HepG2 (cell line): ENCODE results near the gene UBASH3A. TPM values are rescaled to one million over a fixed set of nuclear protein-coding genes. Genes with fewer than 3 reads are reported as not detected.

ENCODE experiments used
- ARID5B ChIP-seq: IDR thresholded peaks from 2 replicates; pipeline ENCODE4 v1.4.0; 2020; ENCODE audit warnings: mild to moderate bottlenecking, missing genetic modification reagents
- CBFB ChIP-seq: sonication (generic); formaldehyde crosslinking; IDR thresholded peaks from 2 replicates; pipeline ENCODE4 v1.4.0; 2020; ENCODE audit warnings: missing genetic modification reagents
- FOSL1 ChIP-seq: sonication (generic); formaldehyde crosslinking; IDR thresholded peaks from 2 replicates; pipeline ENCODE4 v1.9.0; 2021; ENCODE audit warnings: missing genetic modification reagents, borderline replicate concordance
- GATAD2A ChIP-seq: IDR thresholded peaks from 2 replicates; pipeline ENCODE4 v1.6.1; 2016
- GTF2F1 ChIP-seq: fragments of 150-350 bp; IDR thresholded peaks from 2 replicates; pipeline ENCODE4 v1.6.1; 2014; ENCODE audit warnings: low read length
- GZF1 ChIP-seq: sonication (generic); formaldehyde crosslinking; IDR thresholded peaks from 2 replicates; pipeline ENCODE4 v1.5.1; 2020; ENCODE audit warnings: mild to moderate bottlenecking, missing genetic modification reagents
- KAT8 ChIP-seq: IDR thresholded peaks from 2 replicates; pipeline ENCODE4 v1.6.1; 2016; ENCODE audit warnings: missing genetic modification reagents, missing compliant biosample characterization
- KDM2A ChIP-seq: sonication (generic); formaldehyde crosslinking; IDR thresholded peaks from 2 replicates; pipeline ENCODE4 v1.4.0; 2020; ENCODE audit warnings: low read depth, missing genetic modification reagents, borderline replicate concordance
- MAFK ChIP-seq, 2 experiments: IDR thresholded peaks in 1 of 2; conservative IDR thresholded peaks in 1 of 2; 2 replicates each; pipeline ENCODE4 v1.6.1; 2011; ENCODE audit warnings: improper control_type of control experiment in 2 of 2, low read length in 2 of 2
- MLX ChIP-seq: IDR thresholded peaks from 2 replicates; pipeline ENCODE4 v1.6.1; 2016
- MXD4 ChIP-seq: IDR thresholded peaks from 2 replicates; pipeline ENCODE4 v1.6.1; 2016; ENCODE audit warnings: mild to moderate bottlenecking, missing biosample characterization, missing genetic modification reagents
- NBN ChIP-seq: fragments of 450-650 bp; conservative IDR thresholded peaks from 2 replicates; pipeline ENCODE4 v1.6.1; 2017
- PBX2 ChIP-seq: IDR thresholded peaks from 2 replicates; pipeline ENCODE4 v1.6.1; 2016; ENCODE audit warnings: control low read depth
- REPIN1 ChIP-seq: sonication (generic); formaldehyde crosslinking; IDR thresholded peaks from 2 replicates; pipeline ENCODE4 v1.8.0; 2022; ENCODE audit warnings: missing genetic modification reagents, low read depth, mild to moderate bottlenecking, borderline replicate concordance
- SALL1 ChIP-seq: sonication (generic); formaldehyde crosslinking; IDR thresholded peaks from 2 replicates; pipeline ENCODE4 v1.8.0; 2022; ENCODE audit warnings: mild to moderate bottlenecking, missing genetic modification reagents
- SALL2 ChIP-seq: sonication (generic); formaldehyde crosslinking; IDR thresholded peaks from 2 replicates; pipeline ENCODE4 v1.8.1; 2023; ENCODE audit warnings: mild to moderate bottlenecking, missing genetic modification reagents, inconsistent platforms
- SIX1 ChIP-seq: sonication (generic); formaldehyde crosslinking; IDR thresholded peaks from 2 replicates; pipeline ENCODE4 v1.4.0; 2020; ENCODE audit warnings: missing genetic modification reagents, borderline replicate concordance
- SOX6 ChIP-seq, 2 experiments: fragments of 450-650 bp in 1 of 2; sonication (generic) in 1 of 2; formaldehyde crosslinking in 1 of 2; IDR thresholded peaks; 2 replicates each; pipeline versions ENCODE4 v1.4.0 to v1.6.1; 2017 to 2020; ENCODE audit warnings: antibody characterized with exemption in 1 of 2, mild to moderate bottlenecking in 1 of 2, missing genetic modification reagents in 1 of 2
- TCF7 ChIP-seq: sonication (generic); IDR thresholded peaks from 2 replicates; pipeline ENCODE4 v1.6.1; 2016; ENCODE audit warnings: antibody characterized with exemption, low read depth
- TFE3 ChIP-seq: IDR thresholded peaks from 2 replicates; pipeline ENCODE4 v1.6.1; 2016
- ZC3H13 ChIP-seq: sonication (generic); formaldehyde crosslinking; IDR thresholded peaks from 2 replicates; pipeline ENCODE4 v1.8.1; 2023; ENCODE audit warnings: mild to moderate bottlenecking, missing genetic modification reagents, moderate library complexity
- ZNF282 ChIP-seq: fragments of 450-650 bp; IDR thresholded peaks from 2 replicates; pipeline ENCODE4 v1.6.1; 2018; ENCODE audit not compliant: partially characterized antibody
- ZNF44 ChIP-seq: sonication (generic); formaldehyde crosslinking; IDR thresholded peaks from 2 replicates; pipeline ENCODE4 v1.5.1; 2020; ENCODE audit warnings: mild to moderate bottlenecking, missing genetic modification reagents
- ZNF607 ChIP-seq: sonication (generic); formaldehyde crosslinking; IDR thresholded peaks from 2 replicates; pipeline ENCODE4 v1.5.1; 2020; ENCODE audit warnings: missing genetic modification reagents, mild to moderate bottlenecking, borderline replicate concordance
- ZNF619 ChIP-seq: sonication (generic); formaldehyde crosslinking; IDR thresholded peaks from 2 replicates; pipeline ENCODE4 v1.4.0; 2020; ENCODE audit warnings: mild to moderate bottlenecking, missing genetic modification reagents
- polyA plus RNA-seq, 8 experiments: library from polyadenylated mRNA; depleted of rRNA in 3 of 8; stranded (reverse) in 7 of 8; unstranded in 1 of 8; fragments of >200 nt; fragmentation: Illumina TruSeq in 4 of 8; extraction: Trizol in 4 of 8; gene quantifications; 2 replicates each; pipeline versions ENCODE4 v1.2.1 to v1.2.3, GENCODE V29; 2011 to 2016; ENCODE audit warnings: low read depth in 4 of 8, missing spikeins in 1 of 8, mixed read lengths in 1 of 8; ENCODE audit not compliant: insufficient read depth in 1 of 8
- total RNA-seq, 5 experiments: library from RNA; depleted of rRNA; stranded (reverse); fragments of >200 nt; fragmentation: Illumina TruSeq; extraction: Trizol; gene quantifications; 2 replicates each; pipeline ENCODE4 v1.2.3, GENCODE V29; 2016; ENCODE audit warnings: low read depth in 1 of 5

Gene UBASH3A
- total and polyA plus RNA-seq, 2 of the 13 experiments (the other 11 are each of a cell fraction or from before 2014, with no cell fraction given): not detected

GRCh38 chr21:42366292-42367010, 37.3 kb upstream of the UBASH3A start, which contains the start of gene TFF1 (continued):
- TF ChIP-seq PBX2 (CRISPR knock-in tag): no peak
- no peak for TF ChIP-seq MLX
- no peak for TF ChIP-seq GZF1
- no peak for TF ChIP-seq GTF2F1
- no peak for TF ChIP-seq REPIN1 (CRISPR knock-in tag)
- 0 out of 2 replicates have a peak, but pooled peaks have one; percentile 42 for TF ChIP-seq FOSL1
- TF ChIP-seq SALL1 (CRISPR knock-in tag): 0 out of 2 replicates have a peak, but pooled peaks have one; percentile 15
- no peak for TF ChIP-seq ZNF607 (CRISPR knock-in tag)
- TF ChIP-seq KDM2A (CRISPR knock-in tag): peak; percentile 38; the same call in 1 of the 2 replicates
- TF ChIP-seq MAFK (conservative IDR thresholded peaks at IDR 0.05 in 1 of 2, IDR thresholded peaks at IDR 0.05 in 1 of 2; ENCODE audit: low read length in 2 of 2): no peak
- TF ChIP-seq SALL2 (CRISPR knock-in tag): no peak
- no peak for TF ChIP-seq ZC3H13 (CRISPR knock-in tag)
- peak; percentile 61; the same call in 1 of the 2 replicates for TF ChIP-seq GATAD2A (CRISPR knock-in tag)
- peak; percentile 59; the same call in 1 of the 2 replicates for TF ChIP-seq TFE3 (CRISPR knock-in tag)
- no peak for TF ChIP-seq MXD4 (CRISPR knock-in tag)
- TF ChIP-seq ZNF282: no peak
- TF ChIP-seq NBN: no peak
- TF ChIP-seq SOX6 (IDR thresholded peaks at IDR 0.05): no peak
- no peak for TF ChIP-seq SOX6 (CRISPR knock-in tag; IDR thresholded peaks at IDR 0.05)
- no peak for TF ChIP-seq ZNF619 (CRISPR knock-in tag)
- peak; percentile 78 for TF ChIP-seq ARID5B (CRISPR knock-in tag)
- no peak for TF ChIP-seq CBFB (CRISPR knock-in tag)
- TF ChIP-seq KAT8 (CRISPR knock-in tag): no peak
- TF ChIP-seq ZNF44 (CRISPR knock-in tag): no peak
- peak; percentile 17; the same call in 1 of the 2 replicates for TF ChIP-seq TCF7
- TF ChIP-seq SIX1: no peak
